ENCODE data around the gene SDK1.

Gene SDK1

GRCh38 chr7:3568516-3568915, 267.5 kb downstream of the SDK1 start:
- no peak overlapping the region for H3K4me3 ChIP-seq (ENCODE audit: low read depth, low read length)
- TF ChIP-seq, protein P1, sequence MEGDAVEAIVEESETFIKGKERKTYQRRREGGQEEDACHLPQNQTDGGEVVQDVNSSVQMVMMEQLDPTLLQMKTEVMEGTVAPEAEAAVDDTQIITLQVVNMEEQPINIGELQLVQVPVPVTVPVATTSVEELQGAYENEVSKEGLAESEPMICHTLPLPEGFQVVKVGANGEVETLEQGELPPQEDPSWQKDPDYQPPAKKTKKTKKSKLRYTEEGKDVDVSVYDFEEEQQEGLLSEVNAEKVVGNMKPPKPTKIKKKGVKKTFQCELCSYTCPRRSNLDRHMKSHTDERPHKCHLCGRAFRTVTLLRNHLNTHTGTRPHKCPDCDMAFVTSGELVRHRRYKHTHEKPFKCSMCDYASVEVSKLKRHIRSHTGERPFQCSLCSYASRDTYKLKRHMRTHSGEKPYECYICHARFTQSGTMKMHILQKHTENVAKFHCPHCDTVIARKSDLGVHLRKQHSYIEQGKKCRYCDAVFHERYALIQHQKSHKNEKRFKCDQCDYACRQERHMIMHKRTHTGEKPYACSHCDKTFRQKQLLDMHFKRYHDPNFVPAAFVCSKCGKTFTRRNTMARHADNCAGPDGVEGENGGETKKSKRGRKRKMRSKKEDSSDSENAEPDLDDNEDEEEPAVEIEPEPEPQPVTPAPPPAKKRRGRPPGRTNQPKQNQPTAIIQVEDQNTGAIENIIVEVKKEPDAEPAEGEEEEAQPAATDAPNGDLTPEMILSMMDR (IDR thresholded peaks at IDR 0.05; ENCODE audit: low read depth, low read length) = no peak
- H3K9me3 ChIP-seq (ENCODE audit: severe bottlenecking) = no peaks in the 10 kb centered on the region
- H3K27me3 ChIP-seq (ENCODE audit: insufficient read depth, low read depth, severe bottlenecking) = no peaks in the 10 kb centered on the region
- H3K36me3 ChIP-seq = no peaks in the 10 kb centered on the region
- no peak overlapping the region for H3K27ac ChIP-seq
- DNase-seq = no peak

DNA sequence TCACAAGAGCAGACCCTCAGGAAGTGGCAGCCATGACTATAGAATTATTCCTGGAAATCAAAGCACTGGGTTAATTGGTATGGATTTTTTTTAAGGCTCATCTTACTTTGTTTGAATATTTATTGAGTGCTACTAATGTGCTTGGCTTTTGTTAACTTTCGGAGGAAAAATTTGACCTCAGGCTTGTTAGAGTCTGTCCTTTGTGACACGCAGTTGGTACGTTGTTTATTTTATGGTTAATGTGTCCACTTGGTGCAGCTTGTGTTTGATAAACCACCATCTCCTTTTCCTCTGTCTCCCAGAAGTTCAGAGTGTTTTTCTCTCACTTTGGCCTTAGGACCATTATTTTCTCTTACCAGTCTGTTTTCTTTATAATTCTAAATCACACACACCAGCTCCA, 268.6 kb downstream of the SDK1 start:
- no peaks in the 10 kb centered on the region for H3K9me3 ChIP-seq (ENCODE audit: severe bottlenecking)
- no peak for DNase-seq
- H3K4me3 ChIP-seq (ENCODE audit: low read depth, low read length) = no peak overlapping the region
- TF ChIP-seq, protein P1 (IDR thresholded peaks at IDR 0.05; ENCODE audit: low read depth, low read length) = no peak
- H3K27ac ChIP-seq = no peak overlapping the region
- no peaks in the 10 kb centered on the region for H3K27me3 ChIP-seq (ENCODE audit: insufficient read depth, low read depth, severe bottlenecking)
- H3K36me3 ChIP-seq = no peaks in the 10 kb centered on the region

DNA sequence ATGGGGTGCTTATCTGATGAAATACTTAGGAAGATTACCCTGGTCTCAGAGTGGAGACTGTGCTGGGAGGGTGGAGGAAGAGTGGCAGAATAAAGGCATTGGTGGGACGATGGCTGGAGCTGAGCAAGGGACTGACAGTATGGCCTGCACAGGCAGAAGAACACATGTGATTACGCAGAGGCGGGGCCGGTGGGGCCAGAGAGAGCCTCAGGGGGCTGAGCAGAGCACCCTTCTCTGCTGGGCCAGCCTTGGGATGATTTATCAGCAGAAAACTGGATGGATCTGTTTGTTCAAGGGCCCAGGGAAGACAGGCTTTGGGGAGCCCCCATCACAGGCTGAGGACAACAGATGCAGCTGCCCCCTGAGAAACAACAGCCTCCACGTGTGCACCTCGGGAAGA, 272.1 kb downstream of the SDK1 start:
- Histone ChIP-seq H3K27me3 (ENCODE audit: insufficient read depth, low read depth, severe bottlenecking) (no peaks in the 10 kb centered on the region), H3K9me3 (ENCODE audit: severe bottlenecking) (peaks cover 2% of the 10 kb centered on the region), H3K4me3 (ENCODE audit: low read depth, low read length) (no peak overlapping the region), H3K27ac (no peak overlapping the region), H3K36me3 (no peaks in the 10 kb centered on the region)
- no peak for DNase-seq
- TF ChIP-seq, protein P1 (IDR thresholded peaks at IDR 0.05; ENCODE audit: low read depth, low read length) = no peak

GRCh38 chr7:3574386-3574785, 273.3 kb downstream of the SDK1 start:
- TF ChIP-seq, protein P1 (IDR thresholded peaks at IDR 0.05; ENCODE audit: low read depth, low read length) = no peak
- no peak overlapping the region for H3K4me3 ChIP-seq (ENCODE audit: low read depth, low read length)
- H3K27ac ChIP-seq = no peak overlapping the region
- no peak for DNase-seq
- H3K9me3 ChIP-seq (ENCODE audit: severe bottlenecking) = peaks cover 5% of the 10 kb centered on the region
- no peaks in the 10 kb centered on the region for H3K27me3 ChIP-seq (ENCODE audit: insufficient read depth, low read depth, severe bottlenecking)
- H3K36me3 ChIP-seq = no peaks in the 10 kb centered on the region

DNA sequence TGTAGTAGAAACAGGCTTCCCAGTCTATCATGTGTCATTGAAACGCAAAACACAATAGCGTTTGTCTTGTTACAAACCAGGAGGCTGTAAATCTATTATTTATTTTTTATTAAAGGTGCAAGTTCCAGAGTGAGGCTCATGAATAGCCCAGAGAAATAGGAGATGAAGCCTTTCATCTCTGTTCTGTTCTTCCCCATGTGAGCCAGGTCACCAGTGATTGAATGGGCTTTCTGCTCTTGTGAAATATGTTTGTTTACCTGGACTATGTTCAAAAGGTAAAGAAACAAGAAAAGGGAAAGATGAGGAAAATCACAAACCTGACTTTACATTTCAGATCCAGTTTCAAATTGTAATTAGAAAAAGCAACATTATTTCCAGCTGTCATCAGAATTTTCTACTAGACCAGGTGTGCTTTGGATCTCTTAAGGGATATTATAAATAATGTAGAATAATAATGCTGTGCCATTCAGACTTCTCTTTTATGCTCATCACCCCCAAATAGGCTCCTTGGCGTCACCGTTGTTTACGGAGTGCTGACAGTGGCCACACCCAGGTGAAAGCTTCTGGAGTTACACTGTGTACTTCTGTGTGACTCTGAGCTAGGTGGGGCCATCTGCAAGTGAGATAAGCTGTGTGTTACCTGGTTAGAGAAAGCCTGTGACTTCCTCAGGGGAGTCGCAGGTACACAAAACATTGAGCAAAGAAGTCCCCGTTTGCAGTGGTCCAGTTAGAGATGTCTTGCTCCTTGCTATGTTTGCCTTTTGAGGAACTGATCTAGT, 274.9 kb downstream of the SDK1 start:
- H3K27ac ChIP-seq = no peak overlapping the region
- peaks cover 5% of the 10 kb centered on the region for H3K9me3 ChIP-seq (ENCODE audit: severe bottlenecking)
- H3K27me3 ChIP-seq (ENCODE audit: insufficient read depth, low read depth, severe bottlenecking) = no peaks in the 10 kb centered on the region
- H3K36me3 ChIP-seq = no peaks in the 10 kb centered on the region
- no peak for DNase-seq
- TF ChIP-seq, protein P1 (IDR thresholded peaks at IDR 0.05; ENCODE audit: low read depth, low read length) = no peak
- no peak overlapping the region for H3K4me3 ChIP-seq (ENCODE audit: low read depth, low read length)

DNA sequence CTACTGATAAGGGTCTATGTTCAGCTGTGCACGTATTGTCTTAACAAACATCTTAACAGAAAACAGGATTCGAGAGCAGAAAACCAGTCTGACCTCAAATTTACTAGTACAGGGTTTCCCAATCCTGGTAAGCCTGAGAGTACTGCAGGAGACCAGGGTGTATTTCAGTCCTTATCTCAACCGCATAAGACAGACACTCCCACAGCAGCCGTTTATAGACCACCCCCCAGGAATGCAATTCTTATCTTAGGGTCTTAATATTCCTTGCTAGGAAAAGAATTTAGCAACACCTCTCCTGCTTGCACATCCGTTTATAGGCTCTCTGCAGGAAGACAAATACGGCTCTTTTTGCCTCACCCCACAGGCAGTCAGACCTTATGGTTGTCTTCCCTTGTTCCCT, 277.3 kb downstream of the SDK1 start:
- H3K9me3 ChIP-seq (ENCODE audit: severe bottlenecking) = peaks cover 5% of the 10 kb centered on the region
- DNase-seq = no peak
- no peak overlapping the region for H3K4me3 ChIP-seq (ENCODE audit: low read depth, low read length)
- no peak overlapping the region for H3K27ac ChIP-seq
- no peaks in the 10 kb centered on the region for H3K27me3 ChIP-seq (ENCODE audit: insufficient read depth, low read depth, severe bottlenecking)
- TF ChIP-seq, protein P1 (IDR thresholded peaks at IDR 0.05; ENCODE audit: low read depth, low read length) = no peak
- no peaks in the 10 kb centered on the region for H3K36me3 ChIP-seq
